NCI-H524 (cell line): Measurements from ENCODE around the gene DPYSL5.
"Not testable (repeated sequence)": the region's sequence is repeated elsewhere in the genome, so short reads cannot be mapped to it uniquely, and the experiment has no call there.

Experiments used
- DNase-seq, 2 experiments: peaks; one replicate each; lab custom pipeline; 2025; lab: John Stamatoyannopoulos, UW

DPYSL5 gene

GRCh38 chr2:26901326-26902183 is 53.6 kb downstream of the DPYSL5 start:
- DNase-seq: peak; percentile 32 to 82

- DNase-seq: no peak
Measured at GRCh38 chr2:26903676-26904075, 55.7 kb downstream of the DPYSL5 start.

- no peak for DNase-seq
Measured at GRCh38 chr2:26904839-26905238, 56.9 kb downstream of the DPYSL5 start.

GRCh38 chr2:26905341-26906198 is 57.6 kb downstream of the DPYSL5 start:
- no peak for DNase-seq

- DNase-seq: no peak
Measured at GRCh38 chr2:26907416-26907815, 59.5 kb downstream of the DPYSL5 start.

- no peak for DNase-seq
Measured at GRCh38 chr2:26910176-26910575, 62.2 kb downstream of the DPYSL5 start.

- peak; percentile 62 to 90 for DNase-seq
Measured at GRCh38 chr2:26911911-26912861, 64.3 kb downstream of the DPYSL5 start.

GRCh38 chr2:26913606-26913998 is 65.7 kb downstream of the DPYSL5 start:
- no peak for DNase-seq

GRCh38 chr2:26913999-26914658 is 66.2 kb downstream of the DPYSL5 start:
- DNase-seq: no peak

- DNase-seq: no peak
Measured at GRCh38 chr2:26914659-26915310, 66.9 kb downstream of the DPYSL5 start.

GRCh38 chr2:26915316-26915715 is 67.4 kb downstream of the DPYSL5 start:
- DNase-seq: no peak

- no peak for DNase-seq
Measured at GRCh38 chr2:26916128-26916692, 68.3 kb downstream of the DPYSL5 start.

- no peak for DNase-seq
Measured at GRCh38 chr2:26917135-26917836, 69.4 kb downstream of the DPYSL5 start.

- DNase-seq: no peak
Measured at GRCh38 chr2:26921323-26921722, 73.4 kb downstream of the DPYSL5 start.

GRCh38 chr2:26922405-26923188 is 74.7 kb downstream of the DPYSL5 start:
- peak; percentile 61 to 81 for DNase-seq

GRCh38 chr2:26923189-26923466 is 75.2 kb downstream of the DPYSL5 start:
- DNase-seq: not testable (repeated sequence)

GRCh38 chr2:26924731-26925099 is 76.8 kb downstream of the DPYSL5 start:
- DNase-seq: no peak

GRCh38 chr2:26925100-26925791 is 77.3 kb downstream of the DPYSL5 start:
- DNase-seq: no peak

- no peak for DNase-seq
Measured at GRCh38 chr2:26927221-26927620, 79.3 kb downstream of the DPYSL5 start.
